22Rv1 (cell line): Measurements from ENCODE around the gene CD46.

Experiments
- ZFX ChIP-seq: fragments of 450-650 bp; IDR thresholded peaks from 2 replicates; pipeline ENCODE4 v1.6.1; 2017; ENCODE audit warnings: antibody characterized with exemption, borderline replicate concordance
- TF ChIP-seq, protein P1 (sequence below): fragments of 450-650 bp; IDR thresholded peaks from 2 replicates; pipeline ENCODE4 v1.5.1; 2017; ENCODE audit warnings: mild to moderate bottlenecking

DNA sequence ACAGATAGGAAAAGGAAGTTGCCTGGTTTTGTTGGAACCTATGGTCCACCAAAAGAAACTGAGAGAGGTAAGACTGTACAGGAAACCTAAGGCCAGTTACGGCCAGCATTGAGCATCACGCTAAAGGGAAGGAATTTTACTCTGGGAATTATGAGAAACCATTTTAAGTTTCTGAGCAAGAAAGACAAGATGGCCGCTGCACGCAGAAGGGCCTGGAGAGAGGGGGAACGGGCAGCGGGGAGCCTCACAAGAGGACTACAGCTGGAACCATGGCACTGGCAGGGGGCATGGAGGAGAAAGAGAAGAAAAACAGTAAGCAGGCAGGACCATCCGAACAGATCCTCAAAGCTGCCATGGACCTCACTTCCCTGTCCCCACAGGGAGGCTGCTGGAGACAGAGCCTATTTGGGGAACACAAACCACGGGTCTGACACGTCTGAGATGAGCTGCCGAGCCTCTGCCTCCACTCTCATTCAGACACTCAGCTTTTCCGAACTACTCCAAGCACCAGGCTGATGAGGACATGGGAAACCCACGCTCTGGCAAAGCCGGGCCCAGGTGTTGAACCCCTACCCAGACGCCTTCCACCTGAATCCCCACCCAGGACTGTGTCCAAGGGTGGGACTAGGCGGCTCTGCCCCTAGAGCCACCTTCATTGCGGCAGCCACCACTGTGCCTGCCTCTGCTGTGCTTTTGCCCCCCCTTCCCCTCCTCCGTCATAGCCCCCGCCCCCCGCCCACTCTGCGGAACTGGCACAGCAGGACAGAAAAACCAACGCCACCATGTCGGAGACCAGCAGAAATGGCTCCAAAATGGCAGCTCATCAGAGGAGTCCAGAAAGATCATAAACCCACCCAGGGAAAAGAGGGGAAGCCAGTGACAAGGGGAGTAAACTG is 69.0 kb downstream of the CD46 start:
- TF ChIP-seq, protein P1, sequence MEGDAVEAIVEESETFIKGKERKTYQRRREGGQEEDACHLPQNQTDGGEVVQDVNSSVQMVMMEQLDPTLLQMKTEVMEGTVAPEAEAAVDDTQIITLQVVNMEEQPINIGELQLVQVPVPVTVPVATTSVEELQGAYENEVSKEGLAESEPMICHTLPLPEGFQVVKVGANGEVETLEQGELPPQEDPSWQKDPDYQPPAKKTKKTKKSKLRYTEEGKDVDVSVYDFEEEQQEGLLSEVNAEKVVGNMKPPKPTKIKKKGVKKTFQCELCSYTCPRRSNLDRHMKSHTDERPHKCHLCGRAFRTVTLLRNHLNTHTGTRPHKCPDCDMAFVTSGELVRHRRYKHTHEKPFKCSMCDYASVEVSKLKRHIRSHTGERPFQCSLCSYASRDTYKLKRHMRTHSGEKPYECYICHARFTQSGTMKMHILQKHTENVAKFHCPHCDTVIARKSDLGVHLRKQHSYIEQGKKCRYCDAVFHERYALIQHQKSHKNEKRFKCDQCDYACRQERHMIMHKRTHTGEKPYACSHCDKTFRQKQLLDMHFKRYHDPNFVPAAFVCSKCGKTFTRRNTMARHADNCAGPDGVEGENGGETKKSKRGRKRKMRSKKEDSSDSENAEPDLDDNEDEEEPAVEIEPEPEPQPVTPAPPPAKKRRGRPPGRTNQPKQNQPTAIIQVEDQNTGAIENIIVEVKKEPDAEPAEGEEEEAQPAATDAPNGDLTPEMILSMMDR: no peak
- no peak for TF ChIP-seq ZFX
